ENCODE results near the gene SLCO2B1.

Gene SLCO2B1

DNA sequence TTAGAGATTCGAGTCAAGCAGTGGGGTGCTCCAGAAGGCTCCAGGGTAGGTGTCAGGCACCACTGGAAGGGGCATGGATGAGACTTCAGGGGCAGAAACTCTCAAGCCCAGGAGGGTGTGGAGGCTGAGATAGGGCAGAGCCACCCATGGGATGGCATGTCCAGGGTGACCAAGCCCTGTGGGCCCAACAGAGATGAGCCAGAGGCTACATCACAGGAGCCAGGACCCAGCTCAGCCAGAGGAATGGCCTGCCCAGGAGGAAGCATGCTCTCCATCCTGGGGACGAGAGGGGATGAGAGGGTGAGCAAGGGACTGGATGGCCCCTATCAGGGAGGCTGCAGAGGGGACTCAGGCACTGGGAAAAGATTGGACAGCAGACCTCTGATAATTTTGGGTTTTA is 42.8 kb downstream of the SLCO2B1 start:
- no peak for DNase-seq (ENCODE audit: low read depth in 3 of 3)

DNA sequence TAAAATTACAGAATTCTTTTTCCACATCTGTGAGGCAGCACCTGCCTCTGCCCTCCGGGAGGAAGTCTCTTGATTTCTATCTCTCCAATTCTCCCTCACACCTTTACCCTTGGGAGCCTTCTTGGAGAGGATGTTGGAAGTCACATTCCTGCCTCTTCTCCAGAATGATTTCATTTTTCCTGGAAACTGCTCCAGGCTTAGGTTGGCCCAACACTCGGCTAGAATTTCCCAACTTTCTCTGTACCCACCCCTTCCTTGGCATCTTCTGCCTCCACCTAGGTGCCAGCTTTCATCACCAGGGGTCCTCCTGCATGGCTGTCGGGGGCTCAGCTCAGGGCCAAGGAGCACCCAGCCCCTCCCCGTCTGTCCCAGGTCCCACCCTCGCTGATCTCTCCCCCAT is 43.2 kb downstream of the SLCO2B1 start:
- DNase-seq (ENCODE audit: low read depth in 3 of 3): no peak

DNA sequence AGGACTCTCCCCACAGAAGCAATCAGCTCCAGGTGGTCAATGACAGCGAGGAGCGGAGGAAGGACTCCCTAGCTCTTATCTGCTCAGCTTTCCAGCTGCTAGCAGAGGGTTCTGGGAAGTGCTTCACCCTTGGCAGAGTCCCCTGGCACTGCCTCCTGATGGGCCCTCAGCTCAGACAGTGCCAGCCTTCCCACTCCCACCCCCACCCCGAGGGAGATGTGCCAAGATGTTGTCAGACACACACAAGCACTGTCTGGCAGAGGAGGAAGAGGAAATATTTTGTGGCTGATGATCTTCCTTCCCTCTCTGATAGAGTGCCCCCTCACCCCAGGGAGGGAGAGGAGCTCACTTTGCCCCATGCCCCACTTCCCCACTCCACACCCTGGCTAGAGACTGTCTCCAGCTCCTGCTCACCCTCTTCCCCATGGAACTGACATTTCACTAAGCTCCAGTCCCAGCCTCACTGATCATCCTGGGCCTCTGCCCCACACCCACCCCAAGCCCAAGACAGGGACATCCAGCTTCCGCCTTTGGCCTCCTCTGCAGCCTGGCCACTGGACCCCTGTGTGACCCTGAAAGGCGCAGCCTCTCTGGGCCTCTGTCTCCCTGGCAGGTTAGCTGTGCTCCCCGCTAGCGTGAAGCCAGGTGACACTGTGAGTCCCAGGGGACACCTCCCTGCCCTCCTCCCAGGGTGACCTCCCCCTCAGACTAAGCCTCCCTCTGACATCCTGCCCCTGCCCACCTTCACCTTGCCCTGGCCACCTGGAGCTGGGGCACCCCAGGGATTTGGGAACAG is 44.5 kb downstream of the SLCO2B1 start:
- DNase-seq (ENCODE audit: low read depth in 3 of 3): no peak

DNA sequence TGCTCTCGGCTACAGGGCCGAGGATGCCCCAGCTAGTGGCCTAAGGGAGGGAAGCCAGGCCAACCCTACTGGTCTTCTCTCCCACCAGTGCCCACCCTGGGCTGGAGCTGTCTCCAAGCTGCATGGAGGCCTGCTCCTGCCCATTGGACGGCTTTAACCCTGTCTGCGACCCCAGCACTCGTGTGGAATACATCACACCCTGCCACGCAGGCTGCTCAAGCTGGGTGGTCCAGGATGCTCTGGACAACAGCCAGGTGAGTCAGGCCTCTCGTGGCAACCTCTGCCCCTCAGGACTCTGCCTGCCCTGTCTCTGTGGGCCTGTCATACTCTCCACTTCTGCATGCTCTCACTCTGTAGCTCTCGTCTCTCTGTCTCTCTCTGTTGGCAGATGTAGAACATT is 45.5 kb downstream of the SLCO2B1 start:
- DNase-seq (ENCODE audit: low read depth in 3 of 3): no peak

DNA sequence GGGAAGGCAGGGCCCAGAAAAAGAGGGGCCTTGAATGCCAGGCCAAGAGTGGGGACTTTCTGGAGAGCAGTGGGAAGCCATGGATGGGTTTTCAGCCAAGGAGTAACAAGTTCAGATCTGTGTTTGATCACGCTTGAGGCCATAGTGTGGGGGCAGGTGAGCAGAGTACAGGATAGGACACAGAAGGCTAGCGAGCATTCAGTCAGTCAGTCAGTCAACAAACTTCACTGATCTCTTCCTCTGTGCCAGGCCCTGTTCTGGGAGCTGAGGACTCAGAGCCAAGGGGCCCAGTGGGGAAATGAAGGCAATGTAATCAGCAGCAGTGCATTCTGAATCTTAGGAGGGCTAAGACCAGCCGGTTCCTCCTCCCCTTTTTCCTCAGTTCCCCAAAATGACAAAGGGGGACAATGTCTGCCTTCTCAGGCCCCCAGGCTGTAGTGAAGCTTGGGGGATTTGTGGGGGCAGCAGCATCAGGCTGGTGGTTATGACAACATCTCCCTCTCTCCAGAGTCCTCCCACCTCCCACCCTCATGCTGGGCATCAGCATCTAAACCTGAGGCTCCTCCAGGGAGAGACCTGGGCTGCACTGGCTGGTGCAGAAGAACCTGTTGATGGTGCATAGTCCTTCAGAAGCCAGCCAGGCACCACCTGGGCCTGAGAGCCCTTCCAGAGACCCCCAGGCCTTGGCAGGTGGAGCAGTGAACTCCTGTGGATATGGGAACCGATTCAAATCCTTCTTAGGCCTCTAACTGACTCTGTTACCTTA is 46.8 kb downstream of the SLCO2B1 start:
- no peak for DNase-seq (ENCODE audit: low read depth in 3 of 3)

DNA sequence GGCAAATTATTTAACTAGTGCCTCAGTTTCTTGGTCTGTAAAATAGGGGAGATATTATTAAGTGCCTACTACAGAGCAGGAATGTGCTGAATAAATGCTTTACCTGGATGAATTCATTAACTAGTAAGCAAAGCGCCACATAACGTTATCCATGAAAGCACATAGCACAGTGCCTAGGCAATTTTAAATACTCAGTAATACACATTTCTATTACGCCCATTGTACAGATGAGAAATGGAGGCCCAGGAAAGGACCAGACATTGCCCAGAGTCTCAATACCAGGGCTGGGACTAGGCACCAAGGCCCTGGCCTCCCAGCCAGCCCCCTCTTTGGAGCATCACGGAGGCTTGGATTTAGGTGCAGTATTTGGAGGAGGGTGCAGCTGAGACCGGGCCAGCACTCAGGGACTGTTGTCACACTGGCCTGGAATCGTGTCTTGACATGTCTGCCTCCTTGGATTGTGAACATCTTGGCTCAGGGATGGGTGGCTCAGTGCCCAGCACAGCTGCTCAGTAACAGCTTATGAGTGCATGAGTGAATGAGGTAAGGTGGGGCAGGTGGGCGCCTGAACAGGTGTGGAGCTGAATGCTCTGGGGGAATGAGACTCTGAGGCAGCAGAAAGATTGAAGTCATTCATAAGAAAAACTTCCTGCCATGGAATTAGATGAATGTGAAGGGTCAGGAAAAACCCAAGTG is 47.5 kb downstream of the SLCO2B1 start:
- DNase-seq (ENCODE audit: low read depth in 3 of 3): no peak

DNA sequence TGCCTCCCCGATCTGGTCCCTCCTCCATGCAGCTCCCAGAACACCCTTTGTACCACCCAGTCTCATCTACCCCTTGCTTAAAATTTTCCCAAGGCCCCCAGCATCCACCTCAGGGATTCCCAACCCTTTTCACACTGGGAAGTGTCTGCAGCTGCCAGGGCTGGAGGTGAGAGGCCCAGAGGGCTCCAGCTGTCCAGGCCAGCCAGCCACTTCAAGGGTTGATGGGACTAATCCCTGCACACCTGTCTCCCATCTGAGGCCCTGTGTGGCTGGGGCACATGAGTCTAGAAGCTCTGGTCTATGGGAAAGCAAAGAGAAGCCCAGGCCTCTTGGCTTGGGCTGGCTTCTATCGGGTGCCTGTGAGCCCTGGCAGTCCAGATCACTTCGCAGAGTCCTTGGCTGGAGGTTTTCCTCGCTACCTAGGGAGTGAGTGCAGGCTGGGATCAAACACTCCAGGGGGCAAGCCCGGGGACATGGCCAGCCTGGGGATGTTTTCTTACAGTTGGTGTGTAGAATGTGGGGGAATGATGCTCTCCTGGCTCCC is 48.6 kb downstream of the SLCO2B1 start:
- no peak for DNase-seq (ENCODE audit: low read depth in 3 of 3)

DNA sequence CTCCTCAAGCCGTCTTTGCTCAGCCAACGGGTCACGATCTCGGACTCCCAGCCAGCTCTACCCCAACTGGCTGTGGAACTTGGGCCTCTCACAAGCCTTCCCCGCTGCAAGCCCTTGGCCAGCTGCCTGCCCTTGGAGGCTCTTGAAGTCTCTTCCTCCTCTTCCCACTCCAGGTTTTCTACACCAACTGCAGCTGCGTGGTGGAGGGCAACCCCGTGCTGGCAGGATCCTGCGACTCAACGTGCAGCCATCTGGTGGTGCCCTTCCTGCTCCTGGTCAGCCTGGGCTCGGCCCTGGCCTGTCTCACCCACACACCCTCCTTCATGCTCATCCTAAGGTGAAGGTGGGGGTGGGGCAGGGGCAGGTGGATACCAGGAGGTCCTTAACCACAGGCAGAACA is 49.1 kb downstream of the SLCO2B1 start:
- no peak for DNase-seq (ENCODE audit: low read depth in 3 of 3)

DNA sequence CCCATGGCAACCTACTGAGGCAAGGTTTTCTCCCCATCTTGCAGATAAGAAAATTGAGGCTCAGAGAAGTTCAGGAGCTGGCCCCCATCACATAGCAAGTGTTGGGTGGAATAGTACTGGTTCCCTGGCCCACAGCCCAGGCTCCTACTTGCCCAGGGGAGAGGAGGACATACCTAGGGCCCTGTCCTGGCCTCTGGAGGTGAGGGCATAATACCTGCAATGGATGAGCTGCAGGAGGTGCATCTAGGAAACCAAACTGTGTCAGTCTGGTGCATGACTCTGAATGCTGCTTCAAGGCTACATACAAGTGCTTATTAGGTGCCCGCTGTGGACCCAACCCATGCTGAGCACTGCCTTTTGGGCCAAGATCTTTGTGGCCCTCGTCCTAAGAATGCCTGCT is 49.6 kb downstream of the SLCO2B1 start:
- no peak for DNase-seq (ENCODE audit: low read depth in 3 of 3)

DNA sequence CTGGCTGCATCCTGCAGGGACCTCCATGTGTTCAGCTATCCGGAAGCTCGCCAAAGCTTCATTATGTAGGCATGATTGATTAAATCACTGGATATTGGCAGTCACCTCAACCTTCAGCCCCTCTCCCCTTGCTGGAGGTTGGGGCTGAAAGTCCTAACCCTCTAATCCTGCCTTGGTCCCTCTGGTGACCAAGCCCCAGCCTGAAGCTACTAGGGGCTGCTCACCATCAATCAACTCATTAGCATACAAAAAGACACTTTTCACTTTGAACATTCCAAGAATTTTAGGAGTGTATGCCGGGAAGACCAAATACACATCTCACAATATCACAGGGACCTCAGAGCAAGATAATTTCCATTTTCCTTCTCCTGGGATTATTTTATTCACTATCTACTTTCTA is 50.9 kb downstream of the SLCO2B1 start:
- no peak for DNase-seq (ENCODE audit: low read depth in 3 of 3)

DNA sequence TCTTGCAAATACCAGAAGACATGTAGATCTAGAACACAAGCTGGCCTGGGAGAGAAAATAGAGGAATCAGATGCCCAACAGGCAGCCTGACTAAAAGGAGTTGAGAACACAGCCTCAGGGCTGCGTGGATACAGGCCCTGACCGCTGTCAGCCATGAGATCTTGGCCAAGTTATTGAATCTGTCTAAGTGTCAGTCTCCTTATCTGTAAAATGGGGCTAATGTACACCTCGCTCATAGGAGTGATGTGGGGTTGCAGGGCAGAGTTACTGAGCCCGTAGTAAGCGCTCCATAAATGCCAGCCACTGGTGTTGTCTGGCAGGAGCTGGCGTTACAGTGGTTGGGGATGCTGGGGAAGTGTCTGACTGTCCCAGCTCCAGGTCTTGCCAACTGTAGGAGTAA is 51.3 kb downstream of the SLCO2B1 start:
- no peak for DNase-seq (ENCODE audit: low read depth in 3 of 3)

DNA sequence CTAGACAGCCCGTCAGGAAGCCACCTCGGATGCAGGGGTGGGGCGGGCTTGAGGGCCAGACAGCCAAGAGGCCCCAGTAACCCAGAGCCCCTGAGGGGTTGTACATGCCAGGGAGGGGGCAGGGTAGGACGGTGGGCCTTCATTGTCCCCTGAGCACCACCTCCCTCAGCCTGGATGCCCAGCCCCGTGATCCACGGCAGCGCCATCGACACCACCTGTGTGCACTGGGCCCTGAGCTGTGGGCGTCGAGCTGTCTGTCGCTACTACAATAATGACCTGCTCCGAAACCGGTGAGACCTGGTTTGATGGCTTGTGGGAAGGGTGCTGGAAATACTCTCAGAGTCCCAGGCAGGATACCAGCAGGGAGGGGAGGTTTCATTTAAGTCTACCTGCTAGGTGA is 52.2 kb downstream of the SLCO2B1 start:
- DNase-seq (ENCODE audit: low read depth in 3 of 3): no peak

DNA sequence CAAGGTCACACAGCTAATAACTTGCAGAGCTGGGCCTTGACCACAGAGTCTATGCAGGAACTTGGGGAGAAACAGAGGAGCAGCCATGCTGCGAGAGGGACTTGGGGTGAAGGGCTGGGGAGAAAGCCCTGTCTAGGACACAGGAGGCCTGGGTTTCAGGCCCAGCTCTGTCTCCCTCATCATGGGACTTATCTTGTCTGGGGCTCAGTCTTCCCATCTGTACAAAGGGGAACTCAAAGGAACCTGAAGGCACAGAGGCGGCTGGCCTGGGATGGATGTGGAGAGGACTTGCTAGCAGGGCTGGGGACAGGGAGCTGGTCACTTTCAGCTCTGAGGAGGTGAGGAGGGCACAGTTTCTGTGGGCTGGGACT is 52.7 kb downstream of the SLCO2B1 start:
- no peak for DNase-seq (ENCODE audit: low read depth in 3 of 3)

DNA sequence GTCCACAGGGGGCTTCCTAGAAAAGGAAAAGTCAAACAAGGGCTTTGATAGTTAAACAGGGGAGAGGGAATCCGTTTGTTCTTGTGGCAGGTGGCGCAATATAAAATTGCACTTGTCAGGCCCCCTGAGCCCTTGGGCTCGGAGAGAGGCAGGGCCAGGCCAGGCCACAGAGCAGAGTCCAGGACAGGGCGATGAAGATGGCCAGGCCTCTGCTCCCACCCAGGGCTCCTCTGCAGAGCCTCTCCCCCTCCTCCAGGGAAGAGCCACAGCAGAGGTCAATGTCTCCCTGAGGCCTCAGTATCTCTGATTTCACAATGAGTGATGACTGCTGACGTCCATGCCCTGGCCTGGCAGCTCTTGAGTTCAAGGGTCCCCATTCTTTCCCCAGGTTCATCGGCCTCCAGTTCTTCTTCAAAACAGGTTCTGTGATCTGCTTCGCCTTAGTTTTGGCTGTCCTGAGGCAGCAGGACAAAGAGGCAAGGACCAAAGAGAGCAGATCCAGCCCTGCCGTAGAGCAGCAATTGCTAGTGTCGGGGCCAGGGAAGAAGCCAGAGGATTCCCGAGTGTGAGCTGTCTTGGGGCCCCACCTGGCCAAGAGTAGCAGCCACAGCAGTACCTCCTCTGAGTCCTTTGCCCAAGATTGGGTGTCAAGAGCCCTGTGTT is 53.2 kb downstream of the SLCO2B1 start:
- DNase-seq (ENCODE audit: low read depth in 3 of 3): no peak

DNA sequence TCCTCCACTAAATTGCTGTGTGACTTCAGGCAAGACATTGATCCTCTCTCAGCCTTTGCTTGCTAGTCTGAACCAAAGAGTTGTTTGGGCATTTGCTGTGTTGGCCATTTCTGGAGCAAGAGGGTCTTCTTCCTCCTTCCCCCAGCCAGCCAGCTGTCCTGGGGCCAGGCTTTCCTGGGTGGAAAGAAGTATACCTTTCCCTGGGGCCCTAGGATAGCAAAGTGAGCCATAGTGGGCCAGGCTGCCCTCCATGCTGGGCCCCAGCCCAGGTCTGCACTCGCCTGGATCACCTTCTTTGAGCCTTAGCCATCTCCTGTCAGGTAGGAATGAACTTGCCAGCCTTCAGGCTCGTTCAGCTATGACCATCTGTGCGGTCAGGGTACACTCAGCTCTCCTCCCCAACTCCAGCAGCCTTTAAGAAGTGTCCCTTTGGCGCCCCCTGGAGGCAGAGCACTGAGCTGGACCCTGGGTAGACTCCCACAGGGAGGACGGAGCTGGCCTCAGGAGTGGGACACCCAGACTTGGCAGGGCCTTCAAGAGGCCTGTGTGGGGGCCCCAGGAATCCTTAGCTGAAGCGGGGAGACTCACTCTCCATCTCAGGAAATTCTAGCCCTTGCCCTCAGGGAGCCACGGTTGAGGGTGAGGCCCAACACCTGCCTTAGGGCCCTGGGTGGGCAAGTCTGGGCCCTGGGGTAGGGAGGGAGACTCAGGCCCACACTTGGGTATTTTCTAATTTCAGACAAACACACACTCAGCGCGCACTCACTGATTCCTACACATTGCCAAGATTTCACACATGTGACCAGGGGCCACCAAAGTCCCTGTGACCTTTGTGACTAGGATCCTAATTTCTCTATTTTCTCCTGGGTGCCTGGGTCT is 54.0 kb downstream of the SLCO2B1 start:
- DNase-seq (ENCODE audit: low read depth in 3 of 3): peak; percentile 71 to 80 (median 79)

DNA sequence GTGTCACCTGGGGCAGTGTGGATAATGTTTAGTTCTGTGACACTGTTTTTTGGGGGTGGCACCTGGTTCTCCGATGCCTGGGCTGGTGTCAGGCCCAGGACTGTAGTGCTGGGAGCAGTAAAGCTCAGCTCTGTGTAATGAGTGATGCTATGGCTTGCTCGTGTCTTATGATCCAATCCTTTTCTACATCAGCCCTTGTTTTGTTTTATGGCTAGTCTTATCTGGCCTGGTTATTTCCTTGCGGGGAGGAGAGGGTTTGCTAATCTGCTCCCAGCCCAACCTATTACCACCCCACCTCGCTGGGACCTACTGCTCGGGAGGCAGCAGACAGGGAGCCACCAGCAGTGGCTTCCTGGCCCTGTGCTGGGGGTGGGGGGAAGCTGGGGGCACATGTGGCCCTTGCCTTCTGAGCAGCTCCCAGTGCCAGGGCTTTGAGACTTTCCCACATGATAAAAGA is 54.7 kb downstream of the SLCO2B1 start:
- DNase-seq (ENCODE audit: low read depth in 3 of 3): no peak

DNA sequence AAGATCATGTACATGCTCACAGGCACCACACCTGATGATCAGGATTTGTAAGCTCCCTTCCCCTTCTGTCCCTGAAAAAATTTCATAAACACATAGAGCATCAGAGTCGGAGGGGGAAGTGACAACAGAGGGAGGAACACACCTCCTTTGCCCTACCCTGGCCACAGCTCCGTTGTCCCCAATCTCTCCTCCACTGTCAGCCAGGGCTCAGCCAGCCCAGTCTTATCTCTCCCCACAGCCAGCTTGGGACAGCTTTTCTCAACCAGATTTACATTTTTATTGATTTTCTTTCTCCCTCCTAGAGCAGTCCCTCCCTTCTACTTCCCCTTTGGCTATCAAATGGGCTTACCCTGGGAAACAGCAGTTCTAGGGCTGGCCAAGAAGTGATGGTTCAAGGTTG is 57.5 kb downstream of the SLCO2B1 start:
- no peak for DNase-seq (ENCODE audit: low read depth in 3 of 3)

DNA sequence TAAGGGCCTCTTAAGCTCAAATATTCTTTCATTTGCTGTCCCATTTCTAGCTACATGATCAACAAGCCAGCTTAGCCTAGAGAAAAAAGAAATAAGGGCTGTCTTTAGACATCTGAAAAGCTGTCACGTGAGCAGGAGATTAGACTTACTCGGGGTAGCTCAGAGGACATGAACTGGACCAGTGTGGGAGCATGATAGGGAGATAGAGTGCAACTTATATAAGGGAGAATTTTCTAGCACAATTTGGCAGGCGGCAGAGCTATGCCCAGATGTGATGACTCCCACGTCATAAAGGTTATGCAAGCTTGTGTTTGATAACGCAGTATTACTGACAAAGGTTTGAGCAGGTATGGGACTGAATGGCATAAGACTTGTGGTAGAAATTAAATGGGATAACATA is 61.5 kb downstream of the SLCO2B1 start:
- DNase-seq (ENCODE audit: low read depth in 3 of 3): no peak

DNA sequence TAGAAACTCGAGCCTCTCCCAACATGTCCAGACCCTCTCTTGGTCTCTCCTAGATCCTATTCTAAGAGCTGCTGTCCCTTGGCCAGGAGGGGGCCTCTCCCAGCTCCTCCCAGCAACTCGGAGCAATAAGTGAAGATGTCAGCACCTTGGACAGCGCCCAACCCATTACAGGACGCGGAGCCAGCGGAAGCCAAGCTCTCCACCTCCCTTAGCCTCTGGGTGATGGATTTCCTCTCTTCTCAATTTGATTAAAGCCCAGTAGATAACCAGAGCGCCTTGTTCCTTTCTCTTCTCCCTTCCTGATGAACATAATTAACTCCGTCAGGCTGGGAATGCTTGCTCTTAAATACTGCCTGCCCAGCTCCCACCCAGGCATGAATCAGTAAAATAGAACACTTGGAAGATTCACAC is 63.5 kb downstream of the SLCO2B1 start:
- DNase-seq (ENCODE audit: low read depth in 3 of 3): peak; percentile 58 to 72 (median 64)

DNA sequence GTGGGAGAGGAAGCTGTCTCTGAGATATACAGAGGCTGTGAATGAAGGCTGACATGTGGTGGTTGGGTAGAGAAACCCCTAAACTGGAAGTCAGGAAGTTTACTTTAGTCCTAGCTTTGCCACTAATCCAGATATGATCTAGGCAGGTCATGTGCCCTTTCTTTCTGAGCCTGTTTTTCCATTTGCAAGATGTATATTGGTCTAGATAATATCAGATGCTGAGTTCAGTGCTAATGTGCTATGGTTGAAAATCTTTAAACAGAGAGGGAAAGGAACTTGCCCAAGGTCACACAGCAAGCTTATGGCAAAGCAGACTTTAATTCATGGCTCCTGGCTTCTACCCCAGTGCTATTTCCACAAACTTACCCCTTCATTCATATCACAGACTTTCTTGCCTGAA is 63.9 kb downstream of the SLCO2B1 start:
- no peak for DNase-seq (ENCODE audit: low read depth in 3 of 3)

DNA sequence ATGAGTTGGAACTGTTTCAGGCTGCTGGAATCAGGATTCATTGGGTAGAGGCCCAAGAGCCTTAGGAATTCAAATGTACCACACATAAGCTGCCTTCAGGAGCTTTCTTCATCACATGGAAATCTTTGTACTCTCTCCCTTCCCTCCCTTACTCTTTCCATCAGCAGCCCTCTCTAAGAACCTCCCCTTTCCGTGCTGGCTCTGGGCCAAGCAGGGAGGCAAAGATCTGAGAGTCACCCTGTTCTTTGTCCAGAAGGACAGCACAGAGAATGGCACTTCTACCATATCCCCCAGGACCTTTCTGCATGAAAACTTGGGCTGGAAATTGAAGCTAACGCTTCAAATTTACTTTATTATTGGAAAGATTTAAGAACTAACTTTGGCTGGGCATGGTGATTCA is 69.0 kb downstream of the SLCO2B1 start:
- no peak for DNase-seq (ENCODE audit: low read depth in 3 of 3)
